A673 (cell line): Measurements from ENCODE around the gene POPDC2. TPM values are rescaled to one million over a fixed set of nuclear protein-coding genes. Genes with fewer than 3 reads are reported as not detected.

Source experiments
- BruUV-seq: library from RNA; stranded (reverse); fragments of 400-500 nt; replicated peaks from 2 replicates; lab custom pipeline; 2021; lab: Mats Ljungman, UMichigan
- CTCF ChIA-PET: fragments of 300-600 bp; sonication (Branson Sonifier 250); formaldehyde crosslinking; loops from one replicate; lab custom pipeline; 2022; ENCODE audit warnings: antibody characterized with exemption; lab: Charles Lee
- POLR2A ChIA-PET: fragments of 300-600 bp; sonication (Branson Sonifier 250); formaldehyde crosslinking; loops from one replicate; lab custom pipeline; 2022; ENCODE audit warnings: antibody characterized with exemption; ENCODE audit not compliant: low non-redundant PET; lab: Charles Lee
- DNase-seq: peaks from one replicate; pipeline ENCODE4 v3.0.0-alpha.2; 2015; ENCODE audit warnings: low spot score
- H3K27ac ChIP-seq: fragments of 200-600 bp; sonication (generic); 2 replicates; pipeline ENCODE4 v1.5.1; 2016; ENCODE audit warnings: mixed run types, low read depth, mild to moderate bottlenecking, mixed read lengths, antibody characterized with exemption, low read length; ENCODE audit not compliant: poor library complexity, severe bottlenecking
- H3K27me3 ChIP-seq: fragments of 200-600 bp; sonication (generic); replicated peaks from 2 replicates; pipeline ENCODE4 v1.6.1; 2017; ENCODE audit warnings: mixed run types, low read depth, mild to moderate bottlenecking, mixed read lengths, antibody characterized with exemption, low read length; ENCODE audit not compliant: insufficient read depth, poor library complexity
- H3K36me3 ChIP-seq: fragments of 200-600 bp; sonication (generic); 2 replicates; pipeline ENCODE4 v1.6.1; 2016; ENCODE audit warnings: mixed run types, mild to moderate bottlenecking, mixed read lengths, antibody characterized with exemption, low read length; ENCODE audit not compliant: insufficient read depth, poor library complexity, severe bottlenecking
- H3K4me1 ChIP-seq: fragments of 200-600 bp; sonication (generic); 2 replicates; pipeline ENCODE4 v1.6.1; 2017; ENCODE audit warnings: mixed run types, mild to moderate bottlenecking, mixed read lengths, antibody characterized with exemption, low read length; ENCODE audit not compliant: insufficient read depth, poor library complexity, severe bottlenecking
- H3K4me3 ChIP-seq: fragments of 200-600 bp; sonication (generic); 2 replicates; pipeline ENCODE4 v1.5.1; 2016; ENCODE audit warnings: low read depth, mixed run types, mild to moderate bottlenecking, mixed read lengths, low read length; ENCODE audit not compliant: poor library complexity, severe bottlenecking
- H3K9me3 ChIP-seq: fragments of 200-600 bp; sonication (generic); 2 replicates; pipeline ENCODE4 v1.6.1; 2016; ENCODE audit warnings: mixed run types, low read depth, mild to moderate bottlenecking, mixed read lengths, antibody characterized with exemption, low read length; ENCODE audit not compliant: poor library complexity, severe bottlenecking
- EZH2 ChIP-seq: fragments of 200-600 bp; sonication (generic); IDR thresholded peaks from 2 replicates; pipeline ENCODE4 v1.6.1; 2017; ENCODE audit warnings: borderline replicate concordance, low read depth, mild to moderate bottlenecking, mixed read lengths, antibody characterized with exemption, low read length; ENCODE audit not compliant: poor library complexity, severe bottlenecking
- intact Hi-C: fragments of 100-400 bp; cut with micrococcal nuclease; formaldehyde crosslinking; loops from one replicate; pipeline ENCODE4 v1.10.0; 2022; ENCODE audit not compliant: unreplicated experiment
- total RNA-seq: library from RNA; stranded (reverse); gene quantifications from 2 replicates; pipeline ENCODE4 v1.2.3, GENCODE V29; 2021
- TF ChIP-seq, protein P1 (sequence below): fragments of 300-800, 200-600 bp; sonication (generic); conservative IDR thresholded peaks from 2 replicates; pipeline ENCODE4 v1.5.1; 2017; ENCODE audit warnings: low read depth, mild to moderate bottlenecking, antibody characterized with exemption, low read length, moderate library complexity, mixed read lengths

POPDC2 gene
- total RNA-seq, 1 experiment from 2014 or later = 0.99 TPM

DNA sequence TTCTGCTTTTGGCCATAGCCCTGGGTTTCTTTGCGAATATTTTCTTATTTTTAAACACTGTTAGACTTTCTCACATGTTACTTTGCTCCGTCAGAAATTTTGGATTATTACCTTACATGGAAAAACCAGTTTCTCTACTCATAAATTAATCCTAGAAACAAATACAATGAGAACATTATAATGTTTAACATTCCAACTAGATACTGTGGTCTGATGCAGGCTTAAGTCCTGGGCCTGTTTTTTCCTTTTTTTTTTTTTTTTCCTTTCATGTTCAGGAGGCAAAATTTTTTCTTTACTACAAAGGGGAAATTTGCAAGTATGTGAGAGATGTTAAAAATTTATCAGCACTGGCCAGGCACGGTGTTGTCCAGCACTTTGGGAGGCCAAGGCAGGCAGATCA is 28.9 kb downstream of the POPDC2 start:
- no TSS peak for BruUV-seq
- no peak overlapping the region for H3K27ac ChIP-seq
- H3K36me3 ChIP-seq = no peaks in the 10 kb centered on the region
- H3K4me1 ChIP-seq = no peaks in the 10 kb centered on the region
- H3K27me3 ChIP-seq = no peaks in the 10 kb centered on the region
- no peak for DNase-seq
- POLR2A ChIA-PET = no interaction called here
- H3K4me3 ChIP-seq = no peak overlapping the region
- CTCF ChIA-PET = no interaction called here
- intact Hi-C loops = no loop called here
- TF ChIP-seq, protein P1, sequence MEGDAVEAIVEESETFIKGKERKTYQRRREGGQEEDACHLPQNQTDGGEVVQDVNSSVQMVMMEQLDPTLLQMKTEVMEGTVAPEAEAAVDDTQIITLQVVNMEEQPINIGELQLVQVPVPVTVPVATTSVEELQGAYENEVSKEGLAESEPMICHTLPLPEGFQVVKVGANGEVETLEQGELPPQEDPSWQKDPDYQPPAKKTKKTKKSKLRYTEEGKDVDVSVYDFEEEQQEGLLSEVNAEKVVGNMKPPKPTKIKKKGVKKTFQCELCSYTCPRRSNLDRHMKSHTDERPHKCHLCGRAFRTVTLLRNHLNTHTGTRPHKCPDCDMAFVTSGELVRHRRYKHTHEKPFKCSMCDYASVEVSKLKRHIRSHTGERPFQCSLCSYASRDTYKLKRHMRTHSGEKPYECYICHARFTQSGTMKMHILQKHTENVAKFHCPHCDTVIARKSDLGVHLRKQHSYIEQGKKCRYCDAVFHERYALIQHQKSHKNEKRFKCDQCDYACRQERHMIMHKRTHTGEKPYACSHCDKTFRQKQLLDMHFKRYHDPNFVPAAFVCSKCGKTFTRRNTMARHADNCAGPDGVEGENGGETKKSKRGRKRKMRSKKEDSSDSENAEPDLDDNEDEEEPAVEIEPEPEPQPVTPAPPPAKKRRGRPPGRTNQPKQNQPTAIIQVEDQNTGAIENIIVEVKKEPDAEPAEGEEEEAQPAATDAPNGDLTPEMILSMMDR = no peak
- no peak for TF ChIP-seq EZH2
- H3K9me3 ChIP-seq = no peaks in the 10 kb centered on the region

- TF ChIP-seq, protein P1 = no peak
- TF ChIP-seq EZH2 = no peak
- intact Hi-C loops = no loop called here
- Histone ChIP-seq H3K9me3 (no peaks in the 10 kb centered on the region), H3K36me3 (no peaks in the 10 kb centered on the region), H3K27me3 (no peaks in the 10 kb centered on the region), H3K4me3 (no peak overlapping the region), H3K27ac (no peak overlapping the region), H3K4me1 (peaks cover 1% of the 10 kb centered on the region)
- POLR2A ChIA-PET = no interaction called here
- CTCF ChIA-PET = no interaction called here
- BruUV-seq = no TSS peak
- DNase-seq = no peak
Measured at GRCh38 chr3:119630880-119631329, 29.5 kb downstream of the POPDC2 start.

GRCh38 chr3:119630128-119630879 is 30.1 kb downstream of the POPDC2 start:
- intact Hi-C loops = no loop called here
- Histone ChIP-seq H3K9me3 (no peaks in the 10 kb centered on the region), H3K36me3 (no peaks in the 10 kb centered on the region), H3K4me3 (no peak overlapping the region), H3K27me3 (no peaks in the 10 kb centered on the region), H3K4me1 (peaks cover 5% of the 10 kb centered on the region), H3K27ac (no peak overlapping the region)
- no TSS peak for BruUV-seq
- ChIA-PET CTCF (no interaction called here), POLR2A (no interaction called here)
- DNase-seq = no peak
- TF ChIP-seq EZH2 = no peak
- TF ChIP-seq, protein P1 = no peak
